ENCODE data around the gene ARRDC2.

ARRDC2 gene

DNA sequence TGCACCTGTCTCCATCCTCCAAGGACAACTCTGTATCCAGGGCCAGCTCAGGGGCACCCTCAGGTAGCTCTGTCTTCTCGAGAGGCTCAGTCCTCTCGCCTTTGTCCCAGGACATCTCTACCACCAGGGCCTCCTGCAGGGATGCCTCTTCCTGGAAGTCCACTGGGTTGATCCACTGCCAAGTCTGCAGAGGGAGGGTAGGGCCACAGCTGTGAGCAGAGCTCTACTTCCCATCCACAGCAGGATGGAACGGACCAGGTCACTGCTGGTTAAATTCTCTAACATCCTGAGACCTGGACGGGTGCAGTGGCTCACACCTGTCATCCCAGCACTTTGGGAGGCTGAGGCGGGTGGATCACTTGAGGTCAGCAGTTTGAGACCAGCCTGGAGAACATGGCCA, 51.9 kb downstream of the ARRDC2 start:
- Histone ChIP-seq H3K27ac (ENCODE audit: low read depth, low read length) (no peak overlapping the region), H3K9me3 (ENCODE audit: insufficient read depth, low read length) (no peaks in the 10 kb centered on the region), H4K20me1 (ENCODE audit: low read depth, low read length) (no peaks in the 10 kb centered on the region), H3K4me2 (ENCODE audit: low read depth, low read length, poor library complexity, severe bottlenecking) (no peak overlapping the region), H3K79me2 (ENCODE audit: insufficient read depth, low read length) (no peaks in the 10 kb centered on the region), H3K36me3 (ENCODE audit: low read length) (peaks cover 2% of the 10 kb centered on the region), H3K9ac (ENCODE audit: low read length) (no peak overlapping the region), H3F3A (ENCODE audit: insufficient read depth) (no peaks in the 10 kb centered on the region), H3K9me2 (replicated peaks; ENCODE audit: insufficient read depth, low read length) (no peaks in the 10 kb centered on the region), H3K27me3 (ENCODE audit: low read length) (no peaks in the 10 kb centered on the region), H3K4me3 (ENCODE audit: insufficient read depth, low read length, poor library complexity, severe bottlenecking) (no peak overlapping the region), H2AFZ (ENCODE audit: low read depth, low read length, severe bottlenecking) (no peak overlapping the region)
- TF ChIP-seq EZH2phosphoT487 (conservative IDR thresholded peaks at IDR 0.05; ENCODE audit: low read length) (no peak), CTCF (IDR thresholded peaks at IDR 0.05; ENCODE audit: insufficient read depth, low read length, poor library complexity, severe bottlenecking) (no peak)

DNA sequence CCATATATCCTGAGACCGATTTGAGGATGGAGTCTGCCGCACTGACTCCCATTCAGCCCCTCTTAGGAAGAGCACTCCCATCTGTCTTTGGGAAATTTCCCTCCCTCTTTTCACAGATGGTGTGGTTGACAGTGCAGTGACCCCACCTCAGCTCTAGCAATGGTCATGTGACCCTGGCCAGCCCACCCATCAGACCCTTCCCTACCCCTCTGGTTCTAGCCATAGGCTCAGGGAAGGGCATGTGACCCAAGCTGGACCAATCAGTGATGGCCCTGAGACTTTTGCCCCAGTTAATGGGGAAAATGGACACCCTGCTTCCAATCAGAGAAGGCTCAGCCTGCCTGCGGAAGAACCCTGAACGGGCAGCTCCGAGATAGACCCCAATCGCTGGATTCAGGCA, 52.5 kb downstream of the ARRDC2 start:
- no peaks in the 10 kb centered on the region for H3F3A ChIP-seq (ENCODE audit: insufficient read depth)
- no peak overlapping the region for H3K4me3 ChIP-seq (ENCODE audit: insufficient read depth, low read length, poor library complexity, severe bottlenecking)
- H3K27me3 ChIP-seq (ENCODE audit: low read length) = no peaks in the 10 kb centered on the region
- H4K20me1 ChIP-seq (ENCODE audit: low read depth, low read length) = no peaks in the 10 kb centered on the region
- peaks cover 6% of the 10 kb centered on the region for H3K36me3 ChIP-seq (ENCODE audit: low read length)
- H2AFZ ChIP-seq (ENCODE audit: low read depth, low read length, severe bottlenecking) = no peak overlapping the region
- H3K9me2 ChIP-seq (replicated peaks; ENCODE audit: insufficient read depth, low read length) = no peaks in the 10 kb centered on the region
- H3K9ac ChIP-seq (ENCODE audit: low read length) = no peak overlapping the region
- no peak overlapping the region for H3K27ac ChIP-seq (ENCODE audit: low read depth, low read length)
- TF ChIP-seq EZH2phosphoT487 (conservative IDR thresholded peaks at IDR 0.05; ENCODE audit: low read length) (no peak), CTCF (IDR thresholded peaks at IDR 0.05; ENCODE audit: insufficient read depth, low read length, poor library complexity, severe bottlenecking) (no peak)
- H3K4me2 ChIP-seq (ENCODE audit: low read depth, low read length, poor library complexity, severe bottlenecking) = no peak overlapping the region
- no peaks in the 10 kb centered on the region for H3K9me3 ChIP-seq (ENCODE audit: insufficient read depth, low read length)
- H3K79me2 ChIP-seq (ENCODE audit: insufficient read depth, low read length) = no peaks in the 10 kb centered on the region

DNA sequence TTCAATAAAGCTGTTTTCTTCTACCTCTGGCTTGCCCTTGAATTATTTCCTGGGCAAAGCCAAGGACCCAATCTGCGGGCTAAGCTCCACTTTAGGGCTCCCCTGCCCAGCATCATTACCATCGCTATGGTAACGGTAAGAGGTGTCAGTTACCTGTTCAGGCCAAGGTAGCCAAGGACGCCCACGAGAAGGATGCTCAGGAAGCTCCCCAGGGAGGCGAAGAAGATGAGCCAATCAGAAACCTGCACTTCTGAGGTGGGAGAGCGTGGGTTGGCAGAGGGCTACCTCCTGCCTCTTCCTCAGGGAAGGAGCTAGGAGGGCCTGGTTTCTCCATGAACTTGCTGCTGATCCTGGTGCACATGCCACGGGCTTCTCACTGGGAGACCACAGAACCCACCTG, 54.1 kb downstream of the ARRDC2 start:
- H3K9me2 ChIP-seq (replicated peaks; ENCODE audit: insufficient read depth, low read length) = no peaks in the 10 kb centered on the region
- no peak overlapping the region for H2AFZ ChIP-seq (ENCODE audit: low read depth, low read length, severe bottlenecking)
- no peak overlapping the region for H3K4me2 ChIP-seq (ENCODE audit: low read depth, low read length, poor library complexity, severe bottlenecking)
- H4K20me1 ChIP-seq (ENCODE audit: low read depth, low read length) = no peaks in the 10 kb centered on the region
- H3K4me3 ChIP-seq (ENCODE audit: insufficient read depth, low read length, poor library complexity, severe bottlenecking) = no peak overlapping the region
- no peak for TF ChIP-seq EZH2phosphoT487 (conservative IDR thresholded peaks at IDR 0.05; ENCODE audit: low read length)
- no peak for TF ChIP-seq CTCF (IDR thresholded peaks at IDR 0.05; ENCODE audit: insufficient read depth, low read length, poor library complexity, severe bottlenecking)
- no peaks in the 10 kb centered on the region for H3F3A ChIP-seq (ENCODE audit: insufficient read depth)
- H3K27ac ChIP-seq (ENCODE audit: low read depth, low read length) = no peak overlapping the region
- no peak overlapping the region for H3K9ac ChIP-seq (ENCODE audit: low read length)
- no peaks in the 10 kb centered on the region for H3K79me2 ChIP-seq (ENCODE audit: insufficient read depth, low read length)
- H3K36me3 ChIP-seq (ENCODE audit: low read length) = peaks cover 6% of the 10 kb centered on the region
- H3K9me3 ChIP-seq (ENCODE audit: insufficient read depth, low read length) = no peaks in the 10 kb centered on the region
- no peaks in the 10 kb centered on the region for H3K27me3 ChIP-seq (ENCODE audit: low read length)

DNA sequence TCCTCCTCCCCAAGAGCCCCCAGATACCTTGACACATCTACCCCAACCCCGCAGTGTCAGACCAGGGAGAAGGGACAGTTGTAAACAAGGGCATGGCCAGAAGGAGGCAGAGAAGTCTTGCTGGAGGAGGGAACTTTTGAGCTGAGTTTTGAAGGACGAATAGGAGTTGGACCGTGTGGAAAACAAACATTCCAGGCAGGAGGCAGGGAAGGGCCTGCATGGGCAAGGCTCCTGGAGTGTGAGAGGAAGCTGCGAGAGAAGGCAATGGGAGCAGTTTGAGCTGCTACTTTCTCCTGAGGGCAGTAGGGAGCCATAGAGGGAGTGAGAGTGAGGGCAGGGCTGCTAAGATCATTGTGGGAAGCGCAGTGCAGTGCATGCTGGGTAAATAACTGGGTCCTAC, 55.5 kb downstream of the ARRDC2 start:
- Histone ChIP-seq H4K20me1 (ENCODE audit: low read depth, low read length) (no peaks in the 10 kb centered on the region), H3K9me3 (ENCODE audit: insufficient read depth, low read length) (no peaks in the 10 kb centered on the region), H3K9me2 (replicated peaks; ENCODE audit: insufficient read depth, low read length) (no peaks in the 10 kb centered on the region), H3K4me2 (ENCODE audit: low read depth, low read length, poor library complexity, severe bottlenecking) (no peak overlapping the region), H3K27me3 (ENCODE audit: low read length) (no peaks in the 10 kb centered on the region), H3K27ac (ENCODE audit: low read depth, low read length) (no peak overlapping the region), H3K4me3 (ENCODE audit: insufficient read depth, low read length, poor library complexity, severe bottlenecking) (no peak overlapping the region), H2AFZ (ENCODE audit: low read depth, low read length, severe bottlenecking) (no peak overlapping the region), H3K79me2 (ENCODE audit: insufficient read depth, low read length) (no peaks in the 10 kb centered on the region), H3F3A (ENCODE audit: insufficient read depth) (no peaks in the 10 kb centered on the region), H3K9ac (ENCODE audit: low read length) (no peak overlapping the region), H3K36me3 (ENCODE audit: low read length) (peaks cover 6% of the 10 kb centered on the region)
- no peak for TF ChIP-seq EZH2phosphoT487 (conservative IDR thresholded peaks at IDR 0.05; ENCODE audit: low read length)
- no peak for TF ChIP-seq CTCF (IDR thresholded peaks at IDR 0.05; ENCODE audit: insufficient read depth, low read length, poor library complexity, severe bottlenecking)

All from SU-DHL-6 (cell line).